ENCODE data around the gene ORM2.

GRCh38 chr9:114324492-114324891 lies 5.2 kb upstream of the ORM2 start:
- no peak for TF ChIP-seq CTCF (IDR thresholded peaks at IDR 0.05)
- TF ChIP-seq TAF1 (IDR thresholded peaks at IDR 0.05; ENCODE audit: borderline replicate concordance, low read depth, low read length): no peak
- TF ChIP-seq MAX (IDR thresholded peaks at IDR 0.05; ENCODE audit: low read depth): no peak
- no peak for TF ChIP-seq EP300 (IDR thresholded peaks at IDR 0.05; ENCODE audit: borderline replicate concordance in 1 of 2, low read depth in 1 of 2, low read length in 1 of 2)
- TF ChIP-seq EZH2phosphoT487 (IDR thresholded peaks at IDR 0.05; ENCODE audit: borderline replicate concordance, low read depth): no peak
- TF ChIP-seq FOXM1 (IDR thresholded peaks at IDR 0.05; ENCODE audit: low read depth): no peak
- no peak for TF ChIP-seq ZBTB33 (IDR thresholded peaks at IDR 0.05; ENCODE audit: borderline replicate concordance, low read depth)
- no peak for TF ChIP-seq NRF1 (IDR thresholded peaks at IDR 0.05; ENCODE audit: low read depth, low read length)

Measured in SK-N-SH (cell line).